ENCODE measurements around the gene NXPE2.
"Not testable (repeated sequence)": the region's sequence is repeated elsewhere in the genome, so short reads cannot be mapped to it uniquely, and the experiment has no call there.

Gene NXPE2

GRCh38 chr11:114678125-114679036 lies at the start of gene NXPE2:
Gene NXPE2, plus strand, starts transcription at chr11:114678527. Its CDS starts 49 bp downstream, at chr11:114678576.
- DNase-seq (ENCODE audit: low read depth) = no peak

- DNase-seq (ENCODE audit: low read depth) = not testable (repeated sequence)
Observed at GRCh38 chr11:114631445-114631965, 46.8 kb upstream of the NXPE2 start.

- not testable (repeated sequence) for DNase-seq (ENCODE audit: low read depth)
Observed at GRCh38 chr11:114639440-114639839, 38.9 kb upstream of the NXPE2 start.

GRCh38 chr11:114650661-114651060 lies 27.7 kb upstream of the NXPE2 start:
- DNase-seq (ENCODE audit: low read depth) = no peak

- no peak for DNase-seq (ENCODE audit: low read depth)
Observed at GRCh38 chr11:114651145-114651718, 27.1 kb upstream of the NXPE2 start.

- DNase-seq (ENCODE audit: low read depth) = no peak
Observed at GRCh38 chr11:114653148-114653547, 25.2 kb upstream of the NXPE2 start.

- DNase-seq (ENCODE audit: low read depth) = no peak
Observed at GRCh38 chr11:114664641-114665040, 13.7 kb upstream of the NXPE2 start.

GRCh38 chr11:114666760-114667159 lies 11.6 kb upstream of the NXPE2 start:
- DNase-seq (ENCODE audit: low read depth) = no peak

- DNase-seq (ENCODE audit: low read depth) = no peak
Observed at GRCh38 chr11:114668109-114668508, 10.2 kb upstream of the NXPE2 start.

- DNase-seq (ENCODE audit: low read depth) = no peak
Observed at GRCh38 chr11:114673661-114674060, 4.7 kb upstream of the NXPE2 start.

GRCh38 chr11:114679505-114679904 lies 1.2 kb downstream of the NXPE2 start:
- DNase-seq (ENCODE audit: low read depth) = no peak

GRCh38 chr11:114683007-114683406 lies 4.7 kb downstream of the NXPE2 start:
- no peak for DNase-seq (ENCODE audit: low read depth)

- DNase-seq (ENCODE audit: low read depth) = no peak
Observed at GRCh38 chr11:114684636-114685035, 6.3 kb downstream of the NXPE2 start.

- no peak for DNase-seq (ENCODE audit: low read depth)
Observed at GRCh38 chr11:114685097-114685496, 6.8 kb downstream of the NXPE2 start.

- DNase-seq (ENCODE audit: low read depth) = no peak
Observed at GRCh38 chr11:114705280-114706024, 27.1 kb downstream of the NXPE2 start.

GRCh38 chr11:114709960-114710359 lies 31.6 kb downstream of the NXPE2 start:
- no peak for DNase-seq (ENCODE audit: low read depth)

- no peak for DNase-seq (ENCODE audit: low read depth)
Observed at GRCh38 chr11:114713756-114714155, 35.4 kb downstream of the NXPE2 start.

GRCh38 chr11:114719562-114719961 lies 41.2 kb downstream of the NXPE2 start:
- no peak for DNase-seq (ENCODE audit: low read depth)

GRCh38 chr11:114724916-114725524 lies 46.7 kb downstream of the NXPE2 start:
- no peak for DNase-seq (ENCODE audit: low read depth)

GRCh38 chr11:114725623-114726022 lies 47.3 kb downstream of the NXPE2 start:
- no peak for DNase-seq (ENCODE audit: low read depth)

GRCh38 chr11:114736806-114737205 lies 58.5 kb downstream of the NXPE2 start:
- no peak for DNase-seq (ENCODE audit: low read depth)

GRCh38 chr11:114738954-114739353 lies 60.6 kb downstream of the NXPE2 start:
- no peak for DNase-seq (ENCODE audit: low read depth)
